DND-41 (cell line): Measurements from ENCODE around the gene NPPB.

Source experiments
- ATAC-seq: fragments of 200-7000 bp; cut with Tn5 transposase; 3 replicates; pipeline ENCODE4 v1.9.1; 2021; ENCODE audit warnings: low read depth; ENCODE audit not compliant: insufficient read depth
- DNase-seq: peaks from one replicate; pipeline ENCODE4 v3.0.0-alpha.2; 2020
- H2AFZ ChIP-seq: 2 replicates; pipeline ENCODE4 v1.6.0; 2012; ENCODE audit warnings: low read depth, low read length
- H3K27ac ChIP-seq: 2 replicates; pipeline ENCODE4 v1.5.1; 2012; ENCODE audit warnings: low read length, inconsistent platforms
- H3K27me3 ChIP-seq: fragments of 200-600 bp; sonication (generic); 2 replicates; pipeline ENCODE4 v1.6.0; 2012; ENCODE audit warnings: low read length, mild to moderate bottlenecking, inconsistent platforms; ENCODE audit not compliant: insufficient read depth, poor library complexity
- H3K36me3 ChIP-seq: 2 replicates; pipeline ENCODE4 v1.5.1; 2012; ENCODE audit warnings: low read length, inconsistent platforms; ENCODE audit not compliant: insufficient read depth
- H3K4me1 ChIP-seq: 2 replicates; pipeline ENCODE4 v1.5.1; 2012; ENCODE audit warnings: mild to moderate bottlenecking, low read length; ENCODE audit not compliant: insufficient read depth
- H3K4me2 ChIP-seq: 2 replicates; pipeline ENCODE4 v1.6.0; 2012; ENCODE audit warnings: mild to moderate bottlenecking, moderate library complexity, low read length, inconsistent platforms; ENCODE audit not compliant: insufficient read depth
- H3K4me3 ChIP-seq, 2 experiments: fragments of 200-600 bp in 1 of 2; shearing (Covaris generic) in 1 of 2; 2 replicates each; pipeline ENCODE4 v1.5.1; 2012 to 2016; ENCODE audit warnings: inconsistent platforms in 2 of 2, low read length in 2 of 2, mild to moderate bottlenecking in 2 of 2, low read depth in 1 of 2, moderate library complexity in 1 of 2
- H3K79me2 ChIP-seq: 2 replicates; pipeline ENCODE4 v1.6.0; 2012; ENCODE audit warnings: low read length, inconsistent platforms; ENCODE audit not compliant: insufficient read depth
- H3K9ac ChIP-seq: 2 replicates; pipeline ENCODE4 v1.6.0; 2012; ENCODE audit warnings: low read depth, mild to moderate bottlenecking, inconsistent platforms, low read length, moderate library complexity
- H3K9me3 ChIP-seq: 2 replicates; pipeline ENCODE4 v1.5.1; 2012; ENCODE audit warnings: low read length, moderate library complexity, mild to moderate bottlenecking, inconsistent platforms; ENCODE audit not compliant: insufficient read depth, severe bottlenecking
- H4K20me1 ChIP-seq: 2 replicates; pipeline ENCODE4 v1.6.0; 2012; ENCODE audit warnings: low read length; ENCODE audit not compliant: insufficient read depth
- CTCF ChIP-seq: IDR thresholded peaks from 2 replicates; pipeline ENCODE4 v1.5.1; 2012; ENCODE audit warnings: borderline replicate concordance, low read length, moderate library complexity, mild to moderate bottlenecking; ENCODE audit not compliant: poor library complexity, severe bottlenecking; ENCODE audit errors: extremely low read depth
- EZH2 ChIP-seq: IDR thresholded peaks from 3 replicates; pipeline ENCODE4 v1.6.1; 2012; ENCODE audit warnings: borderline replicate concordance, low read depth, mild to moderate bottlenecking, moderate library complexity, low read length, inconsistent platforms; ENCODE audit not compliant: severe bottlenecking

The NPPB gene

GRCh38 chr1:11887666-11888007, 28.9 kb upstream of the NPPB start:
- Histone ChIP-seq H3K27ac (no peak overlapping the region), H4K20me1 (peaks cover 3% of the 10 kb centered on the region; the same call in 1 of the 2 replicates), H3K4me3 (no peak overlapping the region), H3K9me3 (no peaks in the 10 kb centered on the region), H3K79me2 (no peaks in the 10 kb centered on the region), H3K4me1 (no peaks in the 10 kb centered on the region), H3K36me3 (no peaks in the 10 kb centered on the region), H2AFZ (no peak overlapping the region), H3K4me2 (no peak overlapping the region), H3K27me3 (no peaks in the 10 kb centered on the region), H3K9ac (no peak overlapping the region)
- no peak for TF ChIP-seq EZH2
- DNase-seq (no peak), ATAC-seq (no peak)

GRCh38 chr1:11886986-11887665, 28.4 kb upstream of the NPPB start:
- peaks cover 3% of the 10 kb centered on the region; the same call in 1 of the 2 replicates for H4K20me1 ChIP-seq
- TF ChIP-seq EZH2 = no peak
- TF ChIP-seq CTCF = no peak
- no peaks in the 10 kb centered on the region for H3K36me3 ChIP-seq
- H3K9ac ChIP-seq = no peak overlapping the region
- H3K27me3 ChIP-seq = peaks cover under 1% of the 10 kb centered on the region
- no peaks in the 10 kb centered on the region for H3K4me1 ChIP-seq
- H2AFZ ChIP-seq = no peak overlapping the region
- no peak for ATAC-seq
- H3K79me2 ChIP-seq = no peaks in the 10 kb centered on the region
- no peak overlapping the region for H3K27ac ChIP-seq
- H3K9me3 ChIP-seq = no peaks in the 10 kb centered on the region
- no peak for DNase-seq
- no peak overlapping the region for H3K4me3 ChIP-seq
- no peak overlapping the region for H3K4me2 ChIP-seq

GRCh38 chr1:11885916-11886315, 27.2 kb upstream of the NPPB start:
- no peaks in the 10 kb centered on the region for H3K79me2 ChIP-seq
- no peaks in the 10 kb centered on the region for H3K36me3 ChIP-seq
- no peak overlapping the region for H3K4me3 ChIP-seq
- H3K9ac ChIP-seq = no peak overlapping the region
- H3K4me1 ChIP-seq = no peaks in the 10 kb centered on the region
- no peak overlapping the region for H2AFZ ChIP-seq
- H3K9me3 ChIP-seq = no peaks in the 10 kb centered on the region
- TF ChIP-seq EZH2 (no peak), CTCF (no peak)
- H3K4me2 ChIP-seq = no peak overlapping the region
- ATAC-seq (no peak), DNase-seq (no peak)
- H3K27me3 ChIP-seq = peaks cover 2% of the 10 kb centered on the region
- H3K27ac ChIP-seq = no peak overlapping the region
- H4K20me1 ChIP-seq = peaks cover 3% of the 10 kb centered on the region; the same call in 1 of the 2 replicates

GRCh38 chr1:11882814-11883538, 24.2 kb upstream of the NPPB start:
- H2AFZ ChIP-seq = no peak overlapping the region
- H3K36me3 ChIP-seq = no peaks in the 10 kb centered on the region
- H3K4me1 ChIP-seq = no peaks in the 10 kb centered on the region
- H3K79me2 ChIP-seq = no peaks in the 10 kb centered on the region
- H3K4me2 ChIP-seq = no peak overlapping the region
- no peak for DNase-seq
- no peak overlapping the region for H3K4me3 ChIP-seq
- H3K27ac ChIP-seq = no peak overlapping the region
- H3K9me3 ChIP-seq = no peaks in the 10 kb centered on the region
- TF ChIP-seq CTCF = no peak
- TF ChIP-seq EZH2 = no peak
- H4K20me1 ChIP-seq = peaks cover 13% of the 10 kb centered on the region; the same call in 1 of the 2 replicates
- ATAC-seq = no peak
- H3K9ac ChIP-seq = no peak overlapping the region
- H3K27me3 ChIP-seq = peaks cover 2% of the 10 kb centered on the region
